Occipital lobe (tissue), 2 donors: ENCODE measurements around the gene SCAPER. TPM values are rescaled to one million over a fixed set of nuclear protein-coding genes. Genes with fewer than 3 reads are reported as not detected.

Experiments used
- small RNA-seq: library from RNA; depleted of rRNA; stranded (forward); fragments of <200 nt; gene quantifications from one replicate; pipeline ENCODE3, GENCODE V24; 2014
- total RNA-seq: library from RNA; depleted of rRNA; stranded (reverse); fragments of >200 nt; gene quantifications from one replicate; pipeline ENCODE4 v1.2.3, GENCODE V29; 2014

The SCAPER gene
- total RNA-seq, 1 donor from 2014 or later, result 80.0 TPM

Small RNA genes within 50 kb of the gene (small RNA-seq; reads per million reads assigned to genes)
- gene AC090751.1 (not detected), gene MIR3713 (not detected)

Other genes with a start within 250 kb of the SCAPER start
- 68.0 TPM for gene RCN2, start 26.4 kb upstream of the SCAPER start, total RNA-seq
- gene PSTPIP1, start 89.8 kb upstream of the SCAPER start, total RNA-seq, result 0.62 TPM
- gene TSPAN3, start 165.8 kb upstream of the SCAPER start, total RNA-seq, result 202 TPM